ENCODE results near the gene TMPRSS6. TPM values are rescaled to one million over a fixed set of nuclear protein-coding genes. Genes with fewer than 3 reads are reported as not detected.

The TMPRSS6 gene
- total RNA-seq, 1 donor from 2014 or later: 7.6 TPM

DNA sequence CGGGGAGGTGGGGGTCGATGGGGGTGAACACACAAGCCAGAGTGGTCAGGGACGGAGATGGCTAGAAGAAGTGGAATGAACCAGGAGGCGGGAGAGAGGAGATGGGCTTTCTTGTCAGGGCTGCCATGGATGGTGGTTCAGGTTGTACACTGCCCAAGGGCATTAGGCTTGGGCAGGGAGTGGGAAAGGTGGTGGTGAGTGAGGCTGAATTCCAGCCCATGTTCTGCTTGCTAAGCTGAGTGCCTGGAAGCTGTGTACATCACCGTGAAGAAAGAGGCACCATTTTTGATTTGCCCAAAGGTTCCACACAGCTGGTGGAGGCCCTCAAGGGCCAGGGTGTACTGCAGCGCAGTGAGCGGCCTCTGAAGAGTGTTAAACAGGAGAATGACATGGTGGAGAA, 23.3 kb upstream of the TMPRSS6 start:
- no peak for TF ChIP-seq CTCF (conservative IDR thresholded peaks at IDR 0.05)
- Mint-ChIP-seq H3K4me3 (no peak overlapping the region), H3K27me3 (peaks cover 10% of the 10 kb centered on the region), H3K9me3 (no peaks in the 10 kb centered on the region), H3K27ac (no peak overlapping the region), H3K4me1 (ENCODE audit: unreplicated experiment) (no peaks in the 10 kb centered on the region), H3K36me3 (no peaks in the 10 kb centered on the region)
- DNase-seq (ENCODE audit: extremely low spot score, unreplicated experiment): no peak

DNA sequence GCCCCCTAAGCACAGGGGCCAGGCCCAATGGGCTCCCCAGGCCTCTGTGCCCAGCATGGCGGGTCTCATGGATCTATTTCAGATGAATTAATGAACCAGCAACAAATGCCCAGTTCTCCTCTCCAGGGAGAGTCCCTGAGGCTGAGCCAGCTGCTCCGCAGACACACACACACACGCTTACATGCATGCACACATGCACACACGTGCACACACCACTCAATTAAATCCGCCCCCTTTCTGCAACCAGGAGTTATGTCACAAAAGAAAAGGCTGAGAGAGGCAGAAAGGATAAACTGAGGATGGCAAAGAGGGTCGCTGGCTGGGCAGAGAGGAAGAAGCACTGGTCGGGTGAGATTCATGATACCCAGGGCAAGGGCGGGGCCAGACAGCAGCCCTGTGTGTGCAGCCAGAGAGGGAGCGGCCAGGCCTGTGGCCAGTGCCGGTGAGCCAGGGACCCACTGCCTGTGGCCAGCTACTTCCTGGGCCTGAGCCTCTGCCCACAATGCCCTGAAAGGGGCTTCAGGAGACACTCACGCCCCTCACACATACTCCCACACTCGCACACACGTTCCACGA, 20.4 kb upstream of the TMPRSS6 start:
- no peaks in the 10 kb centered on the region for H3K4me1 Mint-ChIP-seq (ENCODE audit: unreplicated experiment)
- TF ChIP-seq CTCF (conservative IDR thresholded peaks at IDR 0.05): no peak
- no peaks in the 10 kb centered on the region for H3K9me3 Mint-ChIP-seq
- no peak overlapping the region for H3K27ac Mint-ChIP-seq
- H3K36me3 Mint-ChIP-seq: no peaks in the 10 kb centered on the region
- DNase-seq (ENCODE audit: extremely low spot score, unreplicated experiment): no peak
- H3K4me3 Mint-ChIP-seq: no peak overlapping the region
- no peaks in the 10 kb centered on the region for H3K27me3 Mint-ChIP-seq

DNA sequence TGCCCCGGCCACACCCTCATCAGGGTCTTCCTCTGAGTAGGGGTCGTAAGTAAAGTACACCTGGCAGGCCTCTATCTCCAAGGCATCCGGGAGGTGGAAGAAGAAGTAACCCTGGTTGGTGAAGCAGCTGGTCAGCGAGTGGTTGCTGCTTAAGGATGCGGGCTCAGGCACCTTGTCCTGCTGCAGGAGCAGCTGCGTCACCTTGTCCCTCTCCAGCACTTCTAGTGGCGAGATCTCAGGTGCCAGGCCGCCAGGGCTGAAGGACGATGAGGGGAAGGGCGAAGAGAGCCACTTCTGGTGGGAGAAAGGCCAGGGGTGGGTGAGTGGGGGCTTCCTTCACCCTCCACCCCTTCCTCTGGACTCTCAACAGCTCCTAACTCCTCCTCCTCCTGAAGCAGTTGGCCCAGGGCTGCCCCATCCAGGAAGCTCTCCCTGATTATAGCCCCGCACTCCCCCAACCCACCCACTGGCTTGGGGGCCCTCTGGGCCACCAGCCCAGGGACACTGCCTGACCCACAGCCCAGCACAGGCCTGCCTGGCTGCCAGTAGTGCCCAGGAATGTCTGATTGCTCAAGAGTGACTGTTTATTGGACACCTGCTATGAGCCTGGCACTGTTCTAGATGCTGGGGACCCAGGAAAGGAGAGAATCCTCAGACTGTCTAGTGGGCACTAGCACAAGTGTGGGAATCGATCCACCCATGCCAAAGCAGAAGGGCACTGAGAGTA, 19.2 kb upstream of the TMPRSS6 start:
- no peak for TF ChIP-seq CTCF (conservative IDR thresholded peaks at IDR 0.05)
- no peaks in the 10 kb centered on the region for H3K9me3 Mint-ChIP-seq

GRCh38 chr22:37127350-37127878, 17.9 kb upstream of the TMPRSS6 start:
- TF ChIP-seq CTCF (conservative IDR thresholded peaks at IDR 0.05): no peak
- H3K36me3 Mint-ChIP-seq: no peaks in the 10 kb centered on the region
- no peaks in the 10 kb centered on the region for H3K4me1 Mint-ChIP-seq (ENCODE audit: unreplicated experiment)
- H3K4me3 Mint-ChIP-seq: no peak overlapping the region
- H3K27ac Mint-ChIP-seq: no peak overlapping the region
- H3K27me3 Mint-ChIP-seq: peaks cover 5% of the 10 kb centered on the region
- no peaks in the 10 kb centered on the region for H3K9me3 Mint-ChIP-seq
- no peak for DNase-seq (ENCODE audit: extremely low spot score, unreplicated experiment)

More for the DNA sequence above, 19.2 kb upstream of the TMPRSS6 start:
- Mint-ChIP-seq H3K27me3 (no peaks in the 10 kb centered on the region), H3K27ac (no peak overlapping the region), H3K4me1 (ENCODE audit: unreplicated experiment) (no peaks in the 10 kb centered on the region), H3K4me3 (no peak overlapping the region), H3K36me3 (no peaks in the 10 kb centered on the region)
- DNase-seq (ENCODE audit: extremely low spot score, unreplicated experiment): no peak

DNA sequence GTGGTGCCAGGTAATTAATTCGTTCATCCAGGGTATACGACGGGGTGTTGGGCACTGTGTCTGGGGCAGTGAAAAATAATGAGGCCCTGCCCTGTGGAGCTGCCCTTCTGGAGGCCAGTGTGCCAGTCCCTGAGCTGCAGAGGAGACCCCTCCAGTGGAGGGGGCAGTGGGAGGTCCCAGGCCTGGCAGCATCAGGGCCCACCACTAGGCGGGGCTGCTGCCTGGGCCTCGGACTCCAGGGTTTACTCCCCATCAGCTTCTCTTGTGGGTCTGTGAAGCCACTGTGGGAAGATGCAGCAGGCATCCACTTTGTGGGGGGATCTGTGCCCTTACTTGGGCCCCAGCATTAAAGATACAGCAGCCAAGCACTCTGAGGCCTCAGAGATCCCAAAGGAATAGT, 17.4 kb upstream of the TMPRSS6 start:
- Mint-ChIP-seq H3K27ac (no peak overlapping the region), H3K4me3 (no peak overlapping the region), H3K4me1 (ENCODE audit: unreplicated experiment) (no peaks in the 10 kb centered on the region), H3K36me3 (no peaks in the 10 kb centered on the region), H3K9me3 (no peaks in the 10 kb centered on the region), H3K27me3 (peaks cover 8% of the 10 kb centered on the region)
- TF ChIP-seq CTCF (conservative IDR thresholded peaks at IDR 0.05): peak; percentile 59
- no peak for DNase-seq (ENCODE audit: extremely low spot score, unreplicated experiment)
